Naive thymus-derived CD8-positive, alpha-beta T cell (primary cell): ENCODE data around the gene ADRM1. TPM values are rescaled to one million over a fixed set of nuclear protein-coding genes. Genes with fewer than 3 reads are reported as not detected.
A peak's percentile ranks its signal among the peaks of the same experiment; 100 is the strongest.

Experiments used
- ATAC-seq, 2 donors: fragments of 150-1000 bp; cut with Tn5 transposase in 1 of 2; sonication (Bioruptor Pico), chemical (Tn5 transposase) in 1 of 2; 1 replicate in 1 of 2; 2 replicates in 1 of 2; pipeline ENCODE4 v1.10.0; 2021; ENCODE audit warnings: mild to moderate bottlenecking in 2 of 2, moderate library complexity in 2 of 2
- POLR2A ChIA-PET: fragments of 350-600 bp; sonication (Branson Sonifier 250); formaldehyde crosslinking; loops from one replicate; lab custom pipeline; 2021; ENCODE audit warnings: antibody characterized with exemption; lab: Charles Lee
- DNase-seq, 10 donors: peaks; one replicate each; pipeline versions ENCODE4 v3.0.0 to v3.0.0-alpha.2; 2020 to 2022
- H3K27ac Mint-ChIP-seq, 10 donors: one replicate each; pipeline ENCODE4 v1.8.0; 2020 to 2022; ENCODE audit warnings: mild to moderate bottlenecking in 10 of 10, mixed read lengths in 10 of 10, moderate library complexity in 4 of 10, inconsistent platforms in 1 of 10
- H3K27me3 Mint-ChIP-seq, 5 donors: one replicate each; pipeline ENCODE4 v1.8.0; 2021 to 2022; ENCODE audit warnings: mixed read lengths in 5 of 5
- H3K36me3 Mint-ChIP-seq, 3 donors: one replicate each; pipeline ENCODE4 v1.8.0; 2020 to 2022; ENCODE audit warnings: mixed read lengths in 3 of 3, mild to moderate bottlenecking in 2 of 3, inconsistent platforms in 1 of 3
- H3K4me1 Mint-ChIP-seq, 4 donors: one replicate each; pipeline ENCODE4 v1.8.0; 2021 to 2022; ENCODE audit warnings: mixed read lengths in 4 of 4
- H3K4me3 Mint-ChIP-seq, 10 donors: one replicate each; pipeline ENCODE4 v1.8.0; 2020 to 2022; ENCODE audit warnings: mild to moderate bottlenecking in 10 of 10, mixed read lengths in 10 of 10, moderate library complexity in 6 of 10, inconsistent platforms in 1 of 10
- H3K9me3 Mint-ChIP-seq, 9 donors: one replicate each; pipeline ENCODE4 v1.8.0; 2020 to 2022; ENCODE audit warnings: mixed read lengths in 9 of 9, mild to moderate bottlenecking in 3 of 9, inconsistent platforms in 1 of 9, moderate library complexity in 1 of 9
- polyA plus RNA-seq, 3 donors: library from polyadenylated mRNA; unstranded; fragments of 300-500 nt; fragmentation: Illumina TruSeq; gene quantifications; one replicate each; pipeline ENCODE4 v1.2.3, GENCODE V29; 2021
- total RNA-seq, 8 experiments: library from RNA in 2 of 8; stranded (reverse) in 2 of 8; gene quantifications; one replicate each; pipeline ENCODE4 v1.2.3 and lab custom pipeline; 2021 to 2026

The ADRM1 gene
- total and polyA plus RNA-seq, 5 experiments from 2014 or later: 61.1 to 93.9 (median 66.2) TPM

- Mint-ChIP-seq H3K27ac (no peak overlapping the region), H3K9me3 (no peaks in the 10 kb centered on the region), H3K27me3 (no peaks in the 10 kb centered on the region), H3K4me1 (peaks cover 0 to 5% (median 2%) of the 10 kb centered on the region in 4 donors), H3K4me3 (no peak overlapping the region), H3K36me3 (peaks cover 0 to 57% (median 22%) of the 10 kb centered on the region in 3 donors)
- DNase-seq (no peak), ATAC-seq (no peak)
- POLR2A ChIA-PET: no interaction called here
Measured at GRCh38 chr20:62268228-62268900, 34.4 kb upstream of the ADRM1 start.

- no peak overlapping the region for H3K4me3 Mint-ChIP-seq
- H3K27ac Mint-ChIP-seq: peak overlapping the region in 3 of 10 donors; percentile 33 to 72 (median 59)
- POLR2A ChIA-PET: no interaction called here
- H3K4me1 Mint-ChIP-seq: peaks cover 0 to 8% (median 2%) of the 10 kb centered on the region in 4 donors
- no peaks in the 10 kb centered on the region for H3K9me3 Mint-ChIP-seq
- H3K27me3 Mint-ChIP-seq: no peaks in the 10 kb centered on the region
- no peak for DNase-seq
- H3K36me3 Mint-ChIP-seq: peaks cover 0 to 58% (median 21%) of the 10 kb centered on the region in 3 donors
- ATAC-seq: no peak
Measured at GRCh38 chr20:62269378-62269777, 33.4 kb upstream of the ADRM1 start.

GRCh38 chr20:62269871-62270270 is 32.9 kb upstream of the ADRM1 start:
- peak overlapping the region in 2 of 10 donors; percentile 59 to 72 for H3K27ac Mint-ChIP-seq

GRCh38 chr20:62272200-62272599 is 30.6 kb upstream of the ADRM1 start:
- Mint-ChIP-seq H3K4me3 (no peak overlapping the region), H3K36me3 (peaks cover 0 to 63% (median 10%) of the 10 kb centered on the region in 3 donors), H3K4me1 (peaks cover 0 to 5% (median 2%) of the 10 kb centered on the region in 4 donors), H3K27ac (no peak overlapping the region), H3K9me3 (no peaks in the 10 kb centered on the region), H3K27me3 (no peaks in the 10 kb centered on the region)
- DNase-seq (no peak), ATAC-seq (no peak)
- POLR2A ChIA-PET: no interaction called here

More at GRCh38 chr20:62269871-62270270, 32.9 kb upstream of the ADRM1 start:
- peaks cover 0 to 8% (median 2%) of the 10 kb centered on the region in 4 donors for H3K4me1 Mint-ChIP-seq
- H3K9me3 Mint-ChIP-seq: no peaks in the 10 kb centered on the region
- peaks cover 0 to 58% (median 18%) of the 10 kb centered on the region in 3 donors for H3K36me3 Mint-ChIP-seq
- no peak overlapping the region for H3K4me3 Mint-ChIP-seq
- DNase-seq (no peak), ATAC-seq (no peak)
- H3K27me3 Mint-ChIP-seq: no peaks in the 10 kb centered on the region
- POLR2A ChIA-PET: no interaction called here

GRCh38 chr20:62273416-62273815 is 29.4 kb upstream of the ADRM1 start:
- no peaks in the 10 kb centered on the region for H3K27me3 Mint-ChIP-seq
- peaks cover 0 to 5% (median under 1%) of the 10 kb centered on the region in 4 donors for H3K4me1 Mint-ChIP-seq
- H3K4me3 Mint-ChIP-seq: no peak overlapping the region
- DNase-seq (no peak), ATAC-seq (no peak)
- peaks cover 0 to 68% (median 10%) of the 10 kb centered on the region in 3 donors for H3K36me3 Mint-ChIP-seq
- peak overlapping the region in 3 of 10 donors; percentile 13 to 76 (median 55) for H3K27ac Mint-ChIP-seq
- no peaks in the 10 kb centered on the region for H3K9me3 Mint-ChIP-seq
- POLR2A ChIA-PET: no interaction called here

- Mint-ChIP-seq H3K27ac (peak overlapping the region in 2 of 10 donors; percentile 65 to 76), H3K27me3 (no peaks in the 10 kb centered on the region), H3K4me1 (peaks cover 0 to 5% (median under 1%) of the 10 kb centered on the region in 4 donors), H3K9me3 (no peaks in the 10 kb centered on the region), H3K4me3 (no peak overlapping the region), H3K36me3 (peaks cover 0 to 73% (median 10%) of the 10 kb centered on the region in 3 donors)
- POLR2A ChIA-PET: no interaction called here
- ATAC-seq (no peak), DNase-seq (no peak)
Measured at GRCh38 chr20:62274332-62274950, 28.4 kb upstream of the ADRM1 start.

- Mint-ChIP-seq H3K4me3 (no peak overlapping the region), H3K27ac (peak overlapping the region in 1 of 10 donors; percentile 76), H3K27me3 (no peaks in the 10 kb centered on the region), H3K4me1 (peaks cover 0 to 5% (median 0%) of the 10 kb centered on the region in 4 donors), H3K9me3 (no peaks in the 10 kb centered on the region), H3K36me3 (peaks cover 0 to 79% (median 10%) of the 10 kb centered on the region in 3 donors)
- POLR2A ChIA-PET: no interaction called here
- no peak for DNase-seq
- no peak for ATAC-seq
Measured at GRCh38 chr20:62275219-62275618, 27.6 kb upstream of the ADRM1 start.

GRCh38 chr20:62276439-62276838 is 26.4 kb upstream of the ADRM1 start:
- Mint-ChIP-seq H3K4me1 (peaks cover 0 to 3% (median 0%) of the 10 kb centered on the region in 4 donors), H3K27me3 (no peaks in the 10 kb centered on the region), H3K9me3 (no peaks in the 10 kb centered on the region), H3K36me3 (peaks cover 0 to 89% (median 10%) of the 10 kb centered on the region in 3 donors), H3K27ac (no peak overlapping the region), H3K4me3 (no peak overlapping the region)
- ATAC-seq: no peak
- no peak for DNase-seq
- POLR2A ChIA-PET: no interaction called here

GRCh38 chr20:62277253-62277652 is 25.5 kb upstream of the ADRM1 start:
- Mint-ChIP-seq H3K4me1 (peaks cover 0 to 3% (median 0%) of the 10 kb centered on the region in 4 donors), H3K36me3 (peaks cover 0 to 92% (median 14%) of the 10 kb centered on the region in 3 donors), H3K9me3 (no peaks in the 10 kb centered on the region), H3K27me3 (no peaks in the 10 kb centered on the region), H3K4me3 (no peak overlapping the region), H3K27ac (peak overlapping the region in 1 of 10 donors; percentile 40)
- no peak for DNase-seq
- ATAC-seq: no peak
- POLR2A ChIA-PET: no interaction called here

- no peak overlapping the region for H3K27ac Mint-ChIP-seq
- H3K36me3 Mint-ChIP-seq: peaks cover 0 to 87% (median 12%) of the 10 kb centered on the region in 3 donors
Measured at GRCh38 chr20:62280303-62280702, 22.5 kb upstream of the ADRM1 start.

GRCh38 chr20:62281161-62281933 is 21.4 kb upstream of the ADRM1 start:
- no peak overlapping the region for H3K4me3 Mint-ChIP-seq
- POLR2A ChIA-PET: no interaction called here

More at GRCh38 chr20:62280303-62280702, 22.5 kb upstream of the ADRM1 start:
- Mint-ChIP-seq H3K4me1 (no peaks in the 10 kb centered on the region), H3K27me3 (no peaks in the 10 kb centered on the region), H3K9me3 (no peaks in the 10 kb centered on the region), H3K4me3 (no peak overlapping the region)
- ATAC-seq: no peak
- DNase-seq: no peak
- POLR2A ChIA-PET: no interaction called here

GRCh38 chr20:62282103-62282502 is 20.7 kb upstream of the ADRM1 start:
- DNase-seq: no peak
- Mint-ChIP-seq H3K27me3 (no peaks in the 10 kb centered on the region), H3K4me1 (no peaks in the 10 kb centered on the region), H3K4me3 (no peak overlapping the region), H3K9me3 (no peaks in the 10 kb centered on the region), H3K36me3 (peaks cover 0 to 81% (median 12%) of the 10 kb centered on the region in 3 donors), H3K27ac (peak overlapping the region in 1 of 10 donors; percentile 56)
- no peak for ATAC-seq
- POLR2A ChIA-PET: no interaction called here

More at GRCh38 chr20:62281161-62281933, 21.4 kb upstream of the ADRM1 start:
- H3K27me3 Mint-ChIP-seq: no peaks in the 10 kb centered on the region
- no peak overlapping the region for H3K27ac Mint-ChIP-seq
- H3K36me3 Mint-ChIP-seq: peaks cover 0 to 85% (median 12%) of the 10 kb centered on the region in 3 donors
- H3K9me3 Mint-ChIP-seq: no peaks in the 10 kb centered on the region
- no peak for DNase-seq
- no peak for ATAC-seq
- no peaks in the 10 kb centered on the region for H3K4me1 Mint-ChIP-seq
